ENCODE measurements around the gene RAP1GAP.

- TF ChIP-seq EZH2 (IDR thresholded peaks at IDR 0.05; ENCODE audit: insufficient read depth, poor library complexity, severe bottlenecking), result no peak
- no peak for TF ChIP-seq EZH2phosphoT487 (IDR thresholded peaks at IDR 0.05; ENCODE audit: insufficient read depth, low read depth)
Measured at GRCh38 chr1:21617126-21617738, 51.9 kb downstream of the RAP1GAP start.
